ENCODE results near the gene CC2D1B.
"Not testable (repeated sequence)": the region's sequence is repeated elsewhere in the genome, so short reads cannot be mapped to it uniquely, and the experiment has no call there.

The CC2D1B gene, protein sequence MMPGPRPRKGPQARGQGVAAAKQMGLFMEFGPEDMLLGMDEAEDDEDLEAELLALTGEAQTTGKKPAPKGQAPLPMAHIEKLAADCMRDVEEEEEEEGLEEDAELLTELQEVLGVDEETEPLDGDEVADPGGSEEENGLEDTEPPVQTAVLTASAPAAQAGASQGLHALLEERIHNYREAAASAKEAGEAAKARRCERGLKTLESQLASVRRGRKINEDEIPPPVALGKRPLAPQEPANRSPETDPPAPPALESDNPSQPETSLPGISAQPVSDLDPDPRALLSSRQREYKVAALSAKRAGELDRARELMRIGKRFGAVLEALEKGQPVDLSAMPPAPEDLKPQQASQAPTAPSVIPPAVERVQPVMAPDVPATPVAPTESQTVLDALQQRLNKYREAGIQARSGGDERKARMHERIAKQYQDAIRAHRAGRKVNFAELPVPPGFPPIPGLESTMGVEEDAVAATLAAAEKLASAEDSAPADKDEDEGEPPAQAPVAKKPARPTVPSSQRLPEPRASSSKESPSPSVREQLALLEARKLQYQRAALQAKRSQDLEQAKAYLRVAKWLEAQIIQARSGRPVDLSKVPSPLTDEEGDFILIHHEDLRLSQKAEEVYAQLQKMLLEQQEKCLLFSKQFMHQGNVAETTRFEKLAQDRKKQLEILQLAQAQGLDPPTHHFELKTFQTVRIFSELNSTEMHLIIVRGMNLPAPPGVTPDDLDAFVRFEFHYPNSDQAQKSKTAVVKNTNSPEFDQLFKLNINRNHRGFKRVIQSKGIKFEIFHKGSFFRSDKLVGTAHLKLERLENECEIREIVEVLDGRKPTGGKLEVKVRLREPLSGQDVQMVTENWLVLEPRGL

DNA sequence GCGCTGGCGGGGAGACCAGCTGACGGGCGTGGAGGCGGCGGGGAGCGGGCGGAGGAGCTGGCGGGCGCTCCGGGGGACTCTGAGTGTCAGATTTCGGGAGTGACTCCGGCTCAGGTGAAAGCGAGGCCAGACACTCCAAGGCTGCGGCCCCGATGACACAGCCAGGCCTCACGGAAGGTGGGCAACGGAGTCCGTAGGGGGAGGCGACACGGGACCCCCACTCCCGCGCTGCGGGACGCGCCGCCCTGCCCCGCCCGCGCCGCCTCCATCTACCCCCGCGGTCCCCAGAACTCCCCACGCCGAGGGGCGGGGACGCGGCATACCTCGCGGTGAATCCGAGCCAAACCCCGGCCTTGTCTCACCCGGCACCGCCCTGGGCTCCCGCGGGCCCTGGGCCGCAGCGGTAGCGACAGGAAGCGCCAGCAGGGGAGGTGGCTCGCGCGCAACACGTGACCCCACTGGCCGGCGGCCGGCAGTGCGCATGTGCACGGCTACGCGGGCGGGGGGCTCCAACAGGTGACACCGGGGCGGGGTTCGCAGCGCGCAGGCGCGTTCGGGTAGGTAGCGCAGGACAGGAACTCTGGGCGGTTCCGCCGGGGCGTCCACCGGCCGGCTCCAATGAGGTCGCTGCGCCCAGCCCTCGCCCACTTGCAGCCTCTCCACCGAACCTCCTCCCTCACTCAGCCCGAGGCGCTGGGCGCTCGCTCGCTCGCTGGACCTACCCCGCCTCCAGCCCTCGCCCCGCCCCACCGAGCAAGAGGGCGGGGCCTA is at the start of gene CC2D1B:
CC2D1B (minus strand) TSS at position 460 of the 771 bp plus-strand sequence. CDS start 1,585 bp downstream, outside the sequence.
- peak; percentile 100 for DNase-seq

DNA sequence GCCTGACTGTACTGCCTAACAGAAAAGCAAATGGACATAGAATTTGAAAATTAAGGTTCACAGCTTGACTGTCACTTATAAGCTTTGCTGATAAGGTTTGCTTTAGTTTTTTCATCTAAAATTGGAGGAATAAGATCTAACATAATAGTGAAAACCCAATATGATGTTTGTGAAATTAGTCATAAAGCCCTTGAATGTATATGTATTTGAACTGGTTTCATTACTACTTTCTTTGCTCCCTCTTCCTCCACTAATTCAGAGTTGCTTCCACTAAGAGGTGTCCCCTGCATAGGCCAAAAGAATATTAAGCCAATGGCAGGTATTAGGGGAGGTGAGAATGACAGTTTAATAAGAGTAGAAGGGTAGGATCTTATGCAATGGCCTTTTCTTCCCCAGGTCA is 48.9 kb upstream of the CC2D1B start:
- DNase-seq, result no peak

DNA sequence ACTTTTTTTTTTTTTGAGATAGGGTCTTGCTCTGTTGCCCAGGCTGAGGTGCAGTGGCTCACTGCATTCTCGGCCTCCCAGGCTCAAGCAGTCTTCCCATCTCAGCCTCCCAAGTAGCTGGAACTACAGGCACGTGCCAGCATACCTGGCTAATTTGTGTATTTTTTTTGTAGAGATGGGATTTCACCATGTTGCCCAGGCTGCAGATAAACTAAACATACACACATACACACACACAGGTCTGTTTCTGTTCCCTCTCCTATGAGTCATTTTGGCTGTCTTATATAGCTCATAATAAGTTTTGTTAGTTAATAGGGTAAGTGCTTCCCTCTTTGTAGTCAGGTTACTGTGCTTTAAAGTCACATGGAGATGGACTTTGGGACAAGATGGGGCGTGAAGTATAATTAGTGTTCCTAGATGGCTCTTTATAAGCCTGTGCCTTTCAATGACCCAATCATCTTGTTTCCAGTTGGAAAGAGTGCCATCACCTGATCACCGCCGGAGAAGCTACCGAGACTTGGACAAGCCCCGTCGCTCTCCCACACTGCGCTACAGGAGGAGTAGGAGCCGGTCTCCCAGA is 47.5 kb upstream of the CC2D1B start:
- DNase-seq, result no peak

DNA sequence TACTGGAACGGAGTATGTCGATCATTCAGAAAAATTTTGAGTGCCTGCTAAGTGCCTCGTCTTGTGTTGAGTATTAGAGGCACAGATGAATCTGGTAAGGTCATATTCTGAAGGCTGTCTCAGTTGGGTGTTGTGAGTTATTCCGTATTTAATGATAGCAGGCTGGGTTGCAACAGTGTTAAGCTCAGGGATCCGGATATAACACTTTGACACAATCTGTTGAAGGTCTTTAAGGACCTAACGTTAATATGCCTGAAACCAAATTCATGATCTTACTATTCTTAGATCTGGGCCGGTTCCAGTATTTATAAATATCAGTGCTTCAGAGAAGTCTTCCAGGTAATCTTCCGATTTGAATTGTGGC is 39.0 kb upstream of the CC2D1B start:
- DNase-seq, result no peak

DNA sequence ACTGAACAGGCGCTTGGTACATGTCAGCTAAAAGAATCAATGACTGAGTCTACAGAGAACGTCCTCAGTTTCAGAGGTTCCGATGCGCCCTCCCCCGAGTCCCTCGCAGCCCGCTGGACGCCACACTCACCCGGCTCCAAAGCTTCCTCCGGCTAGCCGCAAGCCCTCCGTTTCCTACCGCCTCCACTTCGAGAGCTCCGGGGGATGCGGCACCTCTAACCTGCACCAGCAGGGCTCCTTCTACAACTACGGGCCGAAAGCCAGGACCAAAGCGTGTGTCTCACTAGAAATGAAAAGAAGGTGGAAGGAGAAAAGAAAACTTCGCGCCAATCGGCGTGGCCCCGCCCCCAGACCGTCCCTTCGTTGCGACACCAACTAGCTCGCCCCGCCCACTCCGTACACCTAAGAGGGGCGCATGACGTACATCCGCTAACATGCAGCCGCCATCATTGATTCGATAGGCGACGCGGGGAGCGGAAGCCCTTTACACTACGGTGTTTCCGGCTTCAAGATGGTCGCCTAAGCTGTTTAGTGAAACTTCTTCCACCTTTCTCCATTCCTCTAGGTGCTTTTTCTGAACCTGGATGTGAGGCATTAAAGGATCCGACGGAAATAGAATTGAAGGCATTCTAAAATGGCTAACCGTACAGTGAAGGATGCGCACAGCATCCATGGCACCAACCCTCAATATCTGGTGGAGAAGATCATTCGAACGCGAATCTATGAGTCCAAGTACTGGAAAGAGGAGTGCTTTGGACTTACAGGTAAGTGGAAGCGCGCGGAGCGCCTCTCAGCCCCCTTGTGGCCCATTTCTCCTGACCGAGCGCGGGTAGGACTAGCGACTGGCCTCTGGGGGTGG is 38.3 kb upstream of the CC2D1B start, which contains the start of the genes ORC1 and PRPF38A:
ORC1 (minus strand) TSS at position 308 of the 859 bp plus-strand sequence. CDS start 2,200 bp downstream, outside the sequence.
PRPF38A (plus strand) TSS at position 487 of the 859 bp plus-strand sequence; CDS start at position 635, 148 bp downstream.
- DNase-seq, result peak; percentile 98

DNA sequence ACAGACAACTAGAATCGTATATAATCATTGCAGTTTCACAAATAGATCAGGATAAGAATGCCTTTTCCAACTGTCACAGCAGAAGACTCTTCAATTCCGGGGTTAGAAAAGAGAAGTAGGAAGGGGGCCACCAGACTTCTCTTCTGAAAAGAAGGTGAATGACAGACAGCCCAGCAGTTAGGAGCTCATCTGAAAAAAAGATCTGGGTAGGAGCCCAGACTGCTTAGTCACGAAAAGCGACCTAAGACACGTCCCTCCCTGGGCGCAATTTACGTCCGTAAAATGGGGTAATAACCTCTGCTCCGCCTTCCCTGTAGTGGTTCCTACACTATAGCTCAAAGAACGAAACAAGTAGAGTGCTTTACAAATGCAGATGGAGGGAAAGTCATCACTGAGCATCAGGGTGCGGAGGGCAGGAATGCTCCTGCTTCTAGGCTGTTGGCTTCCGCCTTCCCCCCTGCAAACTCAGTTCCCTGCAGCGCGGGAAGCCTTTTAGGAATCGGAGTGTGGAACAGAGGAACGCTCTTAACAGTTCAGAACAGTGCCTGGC is 37.6 kb upstream of the CC2D1B start:
- peak; percentile 26 for DNase-seq

DNA sequence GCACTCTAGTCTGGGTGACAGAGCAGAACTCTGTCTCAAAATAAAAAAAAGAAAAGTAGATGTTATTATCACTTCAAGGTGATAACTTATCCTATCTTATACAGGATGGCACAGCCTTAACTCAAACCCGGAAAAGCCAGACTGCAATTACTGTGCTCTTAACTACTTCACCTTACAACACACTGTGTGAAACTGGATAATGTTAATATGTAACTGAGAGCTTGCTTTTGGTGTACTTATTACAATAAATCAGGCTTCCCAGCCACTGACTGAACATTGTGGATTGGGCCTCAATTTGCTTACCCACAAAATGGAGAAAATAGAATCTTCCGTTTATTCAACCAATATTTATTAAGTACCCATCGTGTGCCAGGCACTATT is 36.8 kb upstream of the CC2D1B start:
- DNase-seq, result no peak

DNA sequence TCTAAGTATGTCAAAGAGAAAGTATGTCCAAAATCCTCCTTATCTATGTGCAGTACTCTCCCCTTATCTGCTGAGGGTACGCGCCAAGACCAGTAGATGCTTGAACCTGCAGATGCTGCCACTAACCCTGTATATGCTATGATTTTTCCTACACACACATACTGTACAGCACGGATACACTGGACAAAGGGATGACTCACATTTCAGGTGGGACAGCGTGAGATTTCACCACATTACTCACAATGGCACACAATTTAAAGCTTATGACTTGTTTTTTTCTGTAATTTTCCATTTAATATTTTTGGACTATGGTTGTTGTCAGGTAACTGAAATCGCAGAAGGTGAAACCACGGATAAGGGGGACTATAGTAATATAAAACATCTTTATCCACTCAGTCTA is 34.1 kb upstream of the CC2D1B start:
- DNase-seq, result no peak

DNA sequence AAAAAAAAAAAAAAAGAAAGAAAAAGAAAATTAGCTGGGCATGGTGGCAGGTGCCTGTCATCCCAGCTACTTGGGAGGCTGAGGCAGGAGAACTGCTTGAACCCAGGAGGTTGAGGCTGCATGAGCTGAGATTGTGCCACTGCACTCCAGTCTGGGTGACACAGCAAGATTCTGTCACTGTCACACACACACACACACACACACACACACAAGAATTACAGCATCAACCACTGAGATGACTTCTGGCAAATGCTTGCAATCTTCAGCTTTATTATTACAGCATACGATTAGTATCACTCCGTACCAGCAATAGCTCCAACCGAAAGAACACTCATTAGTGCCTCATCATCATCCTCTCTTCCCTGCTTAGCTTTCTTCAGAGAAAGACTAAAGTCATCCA is 33.6 kb upstream of the CC2D1B start:
- DNase-seq, result no peak

DNA sequence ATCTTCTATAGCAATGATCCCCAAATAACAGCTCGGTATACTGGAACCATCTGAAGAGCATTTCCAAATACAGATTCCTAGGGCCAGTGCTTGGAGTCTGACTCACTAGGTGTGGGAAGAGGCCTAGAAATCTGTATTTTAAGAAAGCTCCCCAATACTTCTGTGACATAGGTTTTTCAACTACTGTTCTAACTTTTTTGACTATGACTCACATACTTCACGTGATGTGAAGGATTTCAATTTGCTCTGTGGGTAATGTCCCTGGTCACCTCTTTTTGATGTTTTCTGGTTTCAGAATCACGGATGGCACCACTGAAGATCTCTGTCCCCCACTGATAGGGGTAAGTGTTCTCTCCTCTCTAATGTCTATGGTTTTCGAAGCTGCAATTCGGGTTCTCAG is 27.2 kb upstream of the CC2D1B start:
- DNase-seq, result no peak

DNA sequence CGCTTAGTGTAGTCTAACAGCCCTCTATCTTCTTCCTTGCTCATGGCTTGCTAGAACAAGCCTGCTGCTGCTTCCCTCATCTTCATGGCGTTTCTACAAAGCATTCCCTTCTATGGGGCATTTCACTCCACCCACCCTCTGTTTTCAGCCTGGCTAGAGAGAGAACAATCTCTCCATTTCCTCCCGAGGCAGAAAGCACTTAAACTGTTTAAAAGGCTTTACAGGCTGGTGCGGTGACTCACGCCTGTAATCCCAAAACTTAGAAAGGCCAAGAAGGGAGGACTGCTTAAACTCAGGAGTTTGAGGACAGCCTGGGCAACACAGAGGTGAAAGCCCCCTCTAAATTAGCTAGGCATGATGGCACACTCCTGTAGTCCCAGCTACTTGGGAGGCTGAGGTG is 20.5 kb upstream of the CC2D1B start:
- DNase-seq, result no peak

DNA sequence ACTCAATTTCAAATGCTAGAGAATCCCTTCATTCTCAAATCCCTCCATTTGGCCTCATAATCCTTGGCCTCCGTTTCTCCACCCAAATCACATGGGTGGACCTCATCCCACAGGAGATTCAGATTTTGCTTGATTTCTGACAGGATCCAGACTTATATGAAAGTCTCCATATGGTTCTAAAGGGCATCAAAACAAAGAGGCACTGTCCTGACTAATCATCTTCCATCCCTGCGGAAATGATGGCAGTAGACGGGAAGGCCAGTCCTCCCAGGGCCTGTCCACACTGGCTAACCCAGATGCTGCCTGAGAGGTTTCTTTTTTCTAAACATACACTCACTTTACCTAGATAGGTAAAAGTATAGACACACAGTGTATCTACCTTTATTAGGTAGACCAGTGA is 19.4 kb upstream of the CC2D1B start:
- DNase-seq, result no peak

DNA sequence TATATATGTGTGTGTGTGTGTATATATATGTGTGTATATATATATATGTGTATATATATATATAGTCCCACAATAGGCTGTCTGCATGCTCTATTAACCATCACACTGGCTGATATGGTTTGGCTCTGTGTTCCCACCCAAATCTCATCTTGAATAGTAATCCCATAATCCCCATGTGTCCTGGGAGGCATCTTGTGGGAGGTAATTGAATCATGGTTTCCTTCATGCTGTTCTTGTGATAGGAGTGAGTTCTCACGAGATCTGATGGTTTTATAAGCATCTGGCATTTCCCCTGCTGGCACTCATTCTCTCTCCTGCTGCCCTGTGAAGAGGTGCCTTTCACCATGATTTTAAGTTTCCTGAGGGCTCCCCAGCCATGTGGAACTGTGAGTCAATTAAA is 3.8 kb upstream of the CC2D1B start:
- not testable (repeated sequence) for DNase-seq

DNA sequence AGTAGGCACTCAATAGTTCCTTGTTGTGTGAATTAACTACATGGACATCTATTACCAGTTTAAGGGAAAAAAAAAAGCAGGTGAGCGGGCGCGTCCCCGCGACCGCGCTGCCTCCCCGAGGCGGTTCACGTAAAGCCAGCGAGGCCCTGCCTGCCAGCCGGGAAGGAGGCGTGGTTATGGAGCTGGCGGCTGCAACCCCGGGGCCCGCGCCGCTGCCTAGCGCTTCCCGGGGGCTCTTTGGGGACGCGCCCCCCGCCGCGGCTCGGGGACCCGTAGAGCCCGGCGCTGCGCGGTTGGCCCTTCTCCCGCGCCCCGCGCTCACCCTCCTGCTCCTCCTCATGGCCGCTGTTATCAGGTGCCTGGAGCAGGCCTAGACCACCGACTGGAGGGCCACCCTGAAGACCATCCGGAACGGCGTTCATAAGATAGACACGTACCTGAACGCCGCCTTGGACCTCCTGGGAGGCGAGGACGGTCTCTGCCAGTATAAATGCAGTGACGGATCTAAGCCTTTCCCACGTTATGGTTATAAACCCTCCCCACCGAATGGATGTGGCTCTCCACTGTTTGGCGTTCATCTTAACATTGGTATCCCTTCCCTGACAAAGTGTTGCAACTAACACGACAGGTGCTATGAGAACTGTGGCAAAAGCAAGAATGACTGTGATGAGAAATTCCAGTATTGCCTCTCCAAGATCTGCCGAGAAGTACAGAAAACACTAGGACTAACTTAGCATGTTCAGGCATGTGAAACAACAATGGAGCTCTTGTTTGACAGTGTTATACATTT is 2.6 kb upstream of the CC2D1B start:
- DNase-seq, result peak; percentile 46

DNA sequence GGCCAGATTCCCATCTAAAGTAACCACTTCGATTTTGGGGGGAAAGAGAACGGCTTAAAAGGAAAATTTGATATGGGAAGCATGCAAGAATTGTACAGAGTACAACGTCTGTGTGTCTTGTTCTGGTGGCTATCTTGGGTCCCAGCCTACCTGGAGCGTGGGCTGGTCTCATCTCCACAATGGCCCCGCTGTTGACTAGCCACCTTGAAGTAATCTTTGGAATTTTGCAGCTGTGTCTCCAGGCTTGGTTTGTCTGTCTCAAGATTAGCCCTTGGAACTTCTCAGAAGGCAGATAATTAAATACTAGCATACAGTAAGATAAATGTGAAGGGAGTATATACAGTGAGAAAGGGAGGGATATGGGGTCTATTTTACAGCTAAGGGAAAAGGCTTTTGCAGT is 1.3 kb upstream of the CC2D1B start:
- no peak for DNase-seq

DNA sequence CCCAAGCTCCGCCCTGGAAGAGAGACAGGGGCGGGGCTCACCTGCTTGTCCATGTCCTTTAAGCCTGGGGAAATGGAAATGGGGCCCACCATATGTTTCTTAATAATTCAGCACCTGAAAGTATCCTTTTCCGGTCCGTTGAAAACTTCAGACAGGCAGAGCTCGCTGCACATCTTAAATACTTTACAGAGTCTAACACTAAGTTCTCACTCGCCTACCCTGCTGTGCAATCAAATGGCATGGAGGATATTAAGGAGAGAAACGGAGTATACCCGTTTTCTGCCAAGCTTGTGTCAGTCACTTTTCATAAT is 467 bp upstream of the CC2D1B start:
- DNase-seq, result no peak

DNA sequence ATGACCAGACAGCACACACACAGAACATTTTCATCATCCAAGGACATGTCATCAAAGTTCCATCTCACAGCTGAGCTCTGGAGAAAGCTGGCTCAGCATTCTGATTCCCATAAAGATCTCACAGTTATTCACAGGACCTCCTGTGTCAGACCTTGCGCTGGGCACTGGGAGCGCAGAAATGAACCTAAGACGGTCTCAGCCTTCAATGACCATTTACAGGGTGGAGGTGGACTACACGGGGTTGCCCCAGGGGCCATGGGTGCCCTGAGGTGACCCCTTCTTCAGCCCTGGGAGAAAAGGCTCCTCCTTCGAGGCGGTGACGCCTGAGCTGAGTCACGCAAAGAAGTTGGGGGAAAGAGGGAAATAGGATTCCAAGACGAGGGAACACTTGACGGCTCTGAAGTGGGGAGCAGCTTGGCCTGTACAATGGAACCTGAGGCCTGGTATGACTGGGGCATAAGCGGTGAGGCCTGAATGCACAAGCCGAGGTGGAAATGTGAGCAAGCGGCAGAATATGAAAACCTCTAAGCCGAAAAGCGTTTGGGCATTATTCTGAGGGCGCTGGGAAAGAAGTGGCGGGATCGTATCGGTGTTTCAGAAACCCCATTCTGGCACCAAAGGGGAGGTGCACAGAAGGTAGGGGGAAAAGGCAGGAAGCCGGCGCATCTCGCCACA is 797 bp downstream of the CC2D1B start:
- DNase-seq, result no peak

DNA sequence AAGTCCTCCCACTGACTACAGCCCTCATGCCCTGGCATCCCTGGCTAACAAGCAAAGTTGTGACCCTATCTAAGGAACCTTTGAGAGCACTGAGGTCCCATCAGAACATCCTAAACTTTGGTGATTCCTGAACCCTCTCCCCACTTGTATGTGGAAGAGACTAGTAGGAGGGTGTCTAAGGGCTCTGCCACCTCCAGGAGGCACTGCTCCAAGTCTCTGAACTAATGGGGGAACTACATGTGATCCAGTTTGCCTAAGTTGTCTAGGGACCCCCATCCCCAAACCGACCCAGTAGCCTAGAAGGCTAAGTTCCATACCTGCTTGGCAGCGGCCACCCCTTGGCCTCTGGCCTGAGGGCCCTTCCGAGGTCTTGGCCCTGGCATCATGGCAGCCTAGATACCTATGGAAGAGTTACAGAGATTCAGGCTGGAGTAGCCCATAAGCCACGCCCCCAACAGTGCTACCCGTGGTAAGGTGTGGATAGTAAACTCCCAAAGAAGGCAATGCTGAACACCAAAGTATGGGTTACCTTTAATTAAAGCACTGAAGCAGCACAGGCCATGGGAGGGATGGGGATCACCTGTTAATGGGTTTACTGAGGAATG is 1.7 kb downstream of the CC2D1B start:
- no peak for DNase-seq

DNA sequence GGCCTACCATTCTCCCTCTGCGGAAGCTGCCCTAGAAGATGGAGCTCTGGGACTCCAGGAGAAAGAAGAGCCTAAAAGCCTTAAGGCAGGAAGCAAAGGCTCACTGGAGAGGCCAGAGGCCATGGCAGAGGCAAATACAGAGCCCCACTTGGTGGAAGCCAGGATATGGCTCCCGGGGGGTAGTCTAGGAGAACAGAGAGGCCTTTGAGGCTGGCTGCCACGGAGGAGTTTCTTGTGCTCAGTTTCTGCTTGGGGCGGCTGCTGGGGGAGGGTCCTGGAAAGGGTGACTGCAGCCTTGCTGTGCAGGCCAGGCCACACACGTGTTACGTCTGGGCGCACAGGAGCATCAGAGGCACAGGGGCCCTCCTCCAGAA is 5.4 kb downstream of the CC2D1B start:
- DNase-seq, result no peak

Measured in activated gamma-delta T cell treated with Interleukin-2 at 50 U/mL for 16 hours (primary cell).